HG03432 (cell line): ENCODE measurements around the gene DPYSL4.

Source experiments
- ATAC-seq: cut with Tn5 transposase; IDR thresholded peaks from one replicate; pipeline ENCODE4 v1.9.1; 2021; ENCODE audit warnings: mild to moderate bottlenecking, moderate library complexity; ENCODE audit not compliant: unreplicated experiment

Gene DPYSL4

GRCh38 chr10:132225073-132225848 lies 38.5 kb downstream of the DPYSL4 start:
- ATAC-seq, result no peak

DNA sequence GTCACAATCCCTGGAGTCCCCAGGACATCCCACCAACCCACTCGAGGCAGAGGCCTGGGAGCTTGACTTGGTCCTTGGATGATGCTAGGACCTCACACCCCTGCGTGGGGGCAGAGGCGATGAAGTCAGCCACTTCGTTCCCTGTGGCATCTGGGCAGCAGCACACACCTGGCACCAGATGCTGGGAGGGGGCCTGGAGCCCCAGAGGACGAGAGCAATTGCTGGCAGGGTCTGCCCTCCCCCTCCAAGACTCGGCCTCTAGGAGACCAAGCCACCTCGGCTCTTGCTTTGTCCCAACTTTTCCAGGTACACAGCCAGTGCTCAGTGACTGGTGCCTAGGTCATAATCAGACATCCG lies 39.1 kb downstream of the DPYSL4 start:
- no peak for ATAC-seq

DNA sequence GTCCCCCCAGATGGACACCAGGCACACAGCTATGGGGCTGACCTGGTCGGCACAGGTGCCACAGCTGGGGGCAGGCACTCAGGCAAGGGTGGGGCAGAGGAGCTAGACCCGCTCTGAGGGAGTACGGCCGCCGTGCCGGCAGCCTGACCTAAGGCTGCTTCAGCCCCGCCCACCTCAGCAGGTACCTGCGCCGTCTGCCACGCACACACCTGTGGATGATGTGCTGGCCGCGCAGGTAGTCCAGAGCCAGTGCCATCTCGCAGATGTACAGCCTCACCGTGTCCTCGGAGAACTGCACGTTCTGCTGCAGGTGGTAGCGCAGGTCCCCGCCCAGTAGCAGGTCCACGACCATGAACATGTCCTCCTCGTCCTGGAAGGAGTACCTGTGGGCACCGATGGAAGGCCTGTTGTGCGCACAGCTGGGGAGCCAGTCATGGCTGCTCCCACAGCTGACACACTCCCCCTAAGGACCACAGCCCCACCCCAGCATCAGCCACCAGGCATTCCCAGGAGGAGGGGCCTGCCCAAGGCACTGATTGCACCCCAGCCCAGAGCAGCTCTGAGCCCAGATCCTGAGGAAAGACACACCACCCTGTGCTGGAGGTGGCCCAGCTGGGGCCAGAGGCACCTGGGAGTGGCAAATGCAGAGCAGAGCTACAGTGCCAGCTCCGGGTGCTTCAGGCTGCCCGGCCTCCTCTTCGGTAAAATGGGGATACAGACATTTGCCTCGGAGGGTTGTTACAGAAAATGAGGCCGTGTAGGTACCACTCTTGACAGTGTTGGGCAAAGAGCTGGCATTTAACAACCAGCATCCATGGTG lies 40.0 kb downstream of the DPYSL4 start:
- ATAC-seq, result no peak

DNA sequence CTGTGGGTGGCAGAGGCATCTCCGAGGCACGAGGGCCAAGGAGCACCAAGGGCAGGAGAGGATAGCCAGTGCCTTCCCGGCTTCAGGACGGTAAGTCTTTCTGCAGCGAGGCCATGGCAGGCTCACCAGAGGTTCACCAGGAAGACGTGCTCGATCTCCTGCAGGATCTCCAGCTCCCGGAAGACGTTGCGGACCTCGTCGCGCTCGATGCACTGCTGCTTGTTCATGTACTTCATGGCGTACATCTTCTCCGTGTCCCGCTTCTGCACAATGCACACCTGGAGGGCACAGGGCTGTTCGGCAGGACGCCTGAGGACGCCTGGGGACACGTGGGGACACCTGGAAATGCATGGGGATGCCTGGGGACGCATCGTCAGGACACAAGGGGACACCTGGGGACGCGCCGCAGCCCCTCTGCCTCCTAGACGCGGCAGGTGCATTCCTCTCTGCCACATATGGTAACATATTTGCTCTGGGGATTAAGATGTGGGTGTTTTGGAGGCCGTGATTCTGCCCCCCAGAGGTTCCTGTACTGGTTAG lies 41.2 kb downstream of the DPYSL4 start:
- ATAC-seq, result no peak

GRCh38 chr10:132228616-132229015 lies 41.9 kb downstream of the DPYSL4 start:
- ATAC-seq, result no peak

DNA sequence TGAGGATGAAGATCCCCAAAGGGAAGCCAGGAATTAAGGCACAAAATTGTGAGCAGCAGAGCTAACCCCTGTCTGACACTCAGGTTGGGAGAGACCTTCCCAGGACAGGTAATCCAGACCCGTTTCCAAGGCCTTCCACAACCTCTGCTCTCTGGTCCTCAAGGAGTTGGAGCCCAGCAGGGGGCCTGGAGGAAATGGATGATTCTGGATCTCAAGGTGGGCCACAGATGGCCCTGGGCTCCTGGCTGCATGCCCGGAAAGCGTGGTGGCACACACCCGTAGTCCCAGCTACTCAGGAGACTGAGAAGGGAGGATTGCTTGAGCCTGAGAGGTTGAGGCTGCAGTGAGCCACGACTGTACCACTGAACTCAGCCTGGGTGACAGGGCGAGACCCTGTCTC lies 42.3 kb downstream of the DPYSL4 start:
- no peak for ATAC-seq

- peak; percentile 68 for ATAC-seq
Observed at GRCh38 chr10:132229834-132230556, 43.2 kb downstream of the DPYSL4 start.

- no peak for ATAC-seq
Observed at GRCh38 chr10:132230557-132231210, 43.9 kb downstream of the DPYSL4 start.

DNA sequence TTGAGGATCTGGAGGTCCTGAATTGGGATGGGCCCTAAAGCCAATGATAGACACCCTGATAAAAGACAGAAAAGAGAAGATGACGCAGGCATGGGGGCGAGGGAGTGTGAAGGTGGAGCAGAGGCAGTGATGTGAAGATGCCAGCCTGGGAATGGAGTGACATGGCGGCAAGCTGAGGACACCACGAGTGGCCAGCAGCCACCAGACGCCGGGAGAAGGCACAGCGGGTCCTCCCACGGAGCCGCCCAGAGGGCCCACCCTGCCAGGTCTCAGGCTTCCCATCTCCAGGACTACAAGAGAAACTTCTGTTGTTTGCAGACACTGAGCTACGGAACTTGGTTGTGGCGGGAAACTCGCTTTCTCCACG lies 44.9 kb downstream of the DPYSL4 start:
- ATAC-seq, result no peak

DNA sequence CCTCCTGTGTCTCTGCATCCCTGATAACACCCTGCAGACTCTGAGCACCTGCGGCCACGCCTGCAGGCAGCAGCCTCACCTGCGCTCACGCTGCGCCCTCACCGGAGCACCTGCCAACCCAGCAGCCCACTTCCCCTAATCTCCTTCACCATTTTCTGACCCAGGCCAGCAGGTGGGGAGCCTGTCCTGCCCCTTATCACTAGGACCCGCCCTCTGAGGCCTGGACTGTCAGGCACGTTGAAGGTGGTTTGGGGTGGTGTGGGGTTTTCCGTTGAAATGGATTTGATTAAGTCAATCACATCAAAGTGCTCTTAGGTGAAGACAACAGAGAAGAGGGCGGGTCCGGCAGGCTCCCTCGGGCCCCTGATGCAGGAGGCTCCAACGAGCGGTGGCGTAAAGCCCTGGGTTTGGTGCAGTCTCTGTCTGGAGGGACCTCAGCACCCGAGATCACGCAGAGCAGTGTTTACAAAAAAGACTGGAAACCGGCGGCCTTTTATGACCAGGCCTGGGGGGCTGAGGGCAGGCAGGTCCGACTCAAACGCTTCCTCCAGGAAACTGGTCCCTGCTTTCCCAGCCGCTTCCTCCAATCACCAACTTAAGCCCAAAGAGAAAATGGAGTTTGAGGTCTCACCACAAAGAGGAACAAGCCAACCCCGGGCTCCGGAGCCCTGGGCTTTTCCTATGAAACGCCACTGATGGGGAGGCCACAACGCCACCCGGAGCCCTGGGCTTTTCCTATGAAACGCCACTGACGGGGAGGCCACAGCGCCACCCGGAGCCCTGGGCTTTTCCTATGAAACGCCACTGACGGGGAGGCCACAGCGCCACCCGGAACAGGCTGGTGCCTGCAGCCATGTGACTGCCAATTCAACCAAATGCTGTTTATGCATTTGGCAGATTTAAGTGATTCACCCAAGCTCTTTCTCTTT lies 45.5 kb downstream of the DPYSL4 start:
- ATAC-seq, result no peak

DNA sequence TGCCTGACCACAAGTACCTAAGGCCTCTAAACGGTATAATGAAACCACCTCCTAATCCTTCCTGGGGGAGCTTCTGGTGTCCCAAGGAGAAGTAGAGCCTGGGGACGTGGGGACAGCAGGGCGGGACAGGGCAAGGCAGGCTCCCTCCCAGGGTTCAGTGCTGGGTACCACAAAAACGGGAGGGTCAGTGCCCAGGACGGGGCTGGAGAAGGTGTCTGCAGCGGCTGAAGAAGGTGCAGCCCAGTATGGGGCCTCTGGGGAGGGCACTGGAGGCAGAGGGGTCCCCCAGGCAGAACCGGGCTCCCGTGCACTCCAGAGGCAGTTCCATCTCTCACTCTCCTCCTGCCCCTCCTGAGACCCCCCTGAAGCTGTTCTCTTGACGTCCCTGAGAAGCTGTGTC lies 46.2 kb downstream of the DPYSL4 start:
- no peak for ATAC-seq

DNA sequence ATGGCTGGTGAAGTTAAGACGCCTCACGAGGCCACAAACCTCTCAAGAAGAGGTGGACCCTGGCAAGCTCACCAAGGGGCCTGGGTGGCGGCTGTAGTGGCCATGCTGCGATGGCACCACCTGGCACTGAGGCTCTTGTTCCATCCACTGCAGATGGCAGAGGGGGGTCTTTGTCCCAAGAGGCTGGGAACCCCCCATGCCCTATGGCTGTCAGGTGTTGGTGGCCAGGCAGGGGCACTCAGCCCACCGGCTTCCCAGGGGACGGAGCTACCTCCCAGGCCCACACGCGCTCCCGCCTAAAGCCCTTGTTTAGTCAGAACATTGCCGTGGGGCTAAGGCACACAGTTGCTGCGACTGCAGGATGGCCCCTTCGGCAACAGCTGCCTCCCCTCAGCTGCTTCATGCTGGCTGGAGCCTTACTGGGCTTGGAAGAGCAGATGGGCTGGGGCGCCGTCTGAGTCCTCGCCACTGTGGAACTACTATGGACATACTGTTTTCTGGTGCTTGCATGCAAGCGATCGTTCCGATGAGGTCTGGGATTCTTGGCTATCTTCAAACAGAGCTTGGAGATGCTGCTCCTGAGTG lies 46.8 kb downstream of the DPYSL4 start:
- ATAC-seq, result no peak

- ATAC-seq, result no peak
Observed at GRCh38 chr10:132234860-132235259, 48.1 kb downstream of the DPYSL4 start.

DNA sequence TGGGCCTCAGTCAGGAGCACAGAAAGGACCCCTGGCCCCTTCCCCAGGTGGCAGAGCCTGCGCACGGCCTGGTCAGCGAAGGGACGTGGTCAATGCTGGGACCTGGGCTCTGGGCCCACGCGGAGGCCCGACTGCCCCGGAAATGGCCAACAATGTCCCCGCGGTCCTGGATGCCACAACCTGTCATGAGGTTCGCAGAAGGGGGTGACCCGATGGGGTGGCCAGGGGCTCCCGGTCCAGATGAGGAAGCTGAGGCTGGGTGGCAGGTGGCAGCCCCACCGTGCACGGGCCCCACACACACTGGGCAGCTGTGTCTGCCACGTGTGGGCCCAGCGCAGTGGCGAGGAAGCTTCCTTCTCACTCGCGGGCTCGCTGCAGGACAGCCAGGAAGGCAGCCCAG lies 49.4 kb downstream of the DPYSL4 start:
- no peak for ATAC-seq

DNA sequence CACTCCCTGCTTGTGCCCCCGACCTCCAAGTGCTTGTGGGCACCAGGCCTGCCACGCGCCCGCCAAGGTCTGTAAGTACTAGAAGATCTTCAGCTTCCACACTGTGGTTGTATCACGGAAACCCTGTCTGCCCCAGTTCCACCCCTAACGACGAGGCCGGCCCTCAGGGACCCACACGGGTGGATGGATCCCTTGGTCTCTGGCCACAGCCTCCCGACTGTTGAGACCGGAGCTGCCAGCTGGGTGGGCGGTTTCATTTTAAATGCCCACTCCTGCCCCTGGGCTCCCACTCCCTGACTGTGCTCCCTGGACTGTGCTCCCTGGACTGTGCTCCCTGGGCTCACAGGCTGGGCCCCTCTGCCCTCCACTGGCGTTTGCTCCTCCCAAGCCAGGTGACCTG lies 50.1 kb downstream of the DPYSL4 start:
- no peak for ATAC-seq

DNA sequence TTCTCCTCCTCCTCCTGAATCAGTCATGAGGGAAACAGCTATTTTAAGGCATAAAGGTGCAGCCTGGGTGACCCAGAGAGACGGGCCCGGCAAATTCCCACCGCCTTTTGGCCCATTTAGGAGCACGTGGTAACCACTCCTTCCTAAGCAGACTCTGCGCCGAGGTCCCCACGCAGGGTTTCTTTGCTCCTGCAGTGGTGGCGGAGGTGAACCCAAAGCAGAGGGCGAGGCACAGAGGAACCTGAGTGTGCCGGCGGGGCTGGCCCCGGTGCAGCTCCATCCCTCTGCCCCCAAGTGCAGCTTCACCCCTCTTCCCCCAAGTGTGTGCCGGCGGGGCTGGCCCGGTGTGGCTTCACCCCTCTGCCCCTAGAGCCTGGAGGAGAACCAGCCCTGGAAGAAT lies 50.6 kb downstream of the DPYSL4 start:
- no peak for ATAC-seq

GRCh38 chr10:132237871-132238270 lies 51.1 kb downstream of the DPYSL4 start:
- no peak for ATAC-seq

GRCh38 chr10:132238371-132239125 lies 51.8 kb downstream of the DPYSL4 start:
- ATAC-seq, result no peak
